Left renal cortex interstitium (tissue), 4 donors: Measurements from ENCODE around the gene NFE2L3. TPM values are rescaled to one million over a fixed set of nuclear protein-coding genes. Genes with fewer than 3 reads are reported as not detected.
"Not testable (repeated sequence)": the region's sequence is repeated elsewhere in the genome, so short reads cannot be mapped to it uniquely, and the experiment has no call there.

Experiments used
- DNase-seq, 4 donors: peaks; one replicate each; pipeline ENCODE4 v3.0.0-alpha.2; 2013; ENCODE audit warnings: low read depth in 4 of 4, low spot score in 2 of 4, missing footprints in 1 of 4
- polyA plus RNA-seq, 4 donors: library from polyadenylated mRNA; unstranded; fragments of 120-200 nt; gene quantifications; one replicate each; pipeline ENCODE4 v1.2.1, GENCODE V29; 2013; ENCODE audit not compliant: insufficient read length in 4 of 4

NFE2L3 gene
- polyA plus RNA-seq, result 10 to 100 TPM; 24.2 to 43.9 (median 36.5) TPM

GRCh38 chr7:26151953-26152781 is at the start of gene NFE2L3:
Gene NFE2L3 (plus strand): TSS chr7:26152198. CDS start chr7:26152499, 301 bp downstream.
- DNase-seq, result peak in 1 of 4 donors; percentile 39

GRCh38 chr7:26103596-26103995 is 48.4 kb upstream of the NFE2L3 start:
- DNase-seq, result no peak

- no peak for DNase-seq
These were observed 46.8 kb upstream of the NFE2L3 start for GRCh38 chr7:26105236-26105635.

- DNase-seq, result no peak
These were observed 46.1 kb upstream of the NFE2L3 start for GRCh38 chr7:26105931-26106330.

GRCh38 chr7:26112203-26112740 is 39.7 kb upstream of the NFE2L3 start:
- no peak for DNase-seq

- no peak for DNase-seq
These were observed 36.3 kb upstream of the NFE2L3 start for GRCh38 chr7:26115650-26116049.

- DNase-seq, result no peak
These were observed 34.7 kb upstream of the NFE2L3 start for GRCh38 chr7:26117142-26117807.

GRCh38 chr7:26117970-26118369 is 34.0 kb upstream of the NFE2L3 start:
- no peak for DNase-seq

- no peak for DNase-seq
These were observed 29.3 kb upstream of the NFE2L3 start for GRCh38 chr7:26122745-26123144.

- not testable (repeated sequence) for DNase-seq
These were observed 27.2 kb upstream of the NFE2L3 start for GRCh38 chr7:26124775-26125174.

- DNase-seq, result no peak
These were observed 24.6 kb upstream of the NFE2L3 start for GRCh38 chr7:26127411-26127810.

- no peak for DNase-seq
These were observed 20.9 kb upstream of the NFE2L3 start for GRCh38 chr7:26131056-26131589.

- no peak for DNase-seq
These were observed 16.9 kb upstream of the NFE2L3 start for GRCh38 chr7:26135076-26135475.

- DNase-seq, result no peak
These were observed 16.4 kb upstream of the NFE2L3 start for GRCh38 chr7:26135551-26135950.

- no peak for DNase-seq
These were observed 15.2 kb upstream of the NFE2L3 start for GRCh38 chr7:26136831-26137230.

GRCh38 chr7:26140380-26140779 is 11.6 kb upstream of the NFE2L3 start:
- no peak for DNase-seq

GRCh38 chr7:26141077-26141476 is 10.9 kb upstream of the NFE2L3 start:
- no peak for DNase-seq

- no peak for DNase-seq
These were observed 8.5 kb upstream of the NFE2L3 start for GRCh38 chr7:26143298-26144048.

GRCh38 chr7:26144184-26145080 is 7.6 kb upstream of the NFE2L3 start:
- DNase-seq, result no peak

GRCh38 chr7:26145238-26145637 is 6.8 kb upstream of the NFE2L3 start:
- DNase-seq, result no peak
